DND-41 (cell line): ENCODE data around the gene GTF2IRD1.
"Not testable (repeated sequence)": the region's sequence is repeated elsewhere in the genome, so short reads cannot be mapped to it uniquely, and the experiment has no call there.

Experiments used
- ATAC-seq: fragments of 200-7000 bp; cut with Tn5 transposase; 3 replicates; pipeline ENCODE4 v1.9.1; 2021; ENCODE audit warnings: low read depth; ENCODE audit not compliant: insufficient read depth
- DNase-seq: peaks from one replicate; pipeline ENCODE4 v3.0.0-alpha.2; 2020
- H2AFZ ChIP-seq: 2 replicates; pipeline ENCODE4 v1.6.0; 2012; ENCODE audit warnings: low read depth, low read length
- H3K27ac ChIP-seq: 2 replicates; pipeline ENCODE4 v1.5.1; 2012; ENCODE audit warnings: low read length, inconsistent platforms
- H3K27me3 ChIP-seq: fragments of 200-600 bp; sonication (generic); 2 replicates; pipeline ENCODE4 v1.6.0; 2012; ENCODE audit warnings: low read length, mild to moderate bottlenecking, inconsistent platforms; ENCODE audit not compliant: insufficient read depth, poor library complexity
- H3K36me3 ChIP-seq: 2 replicates; pipeline ENCODE4 v1.5.1; 2012; ENCODE audit warnings: low read length, inconsistent platforms; ENCODE audit not compliant: insufficient read depth
- H3K4me1 ChIP-seq: 2 replicates; pipeline ENCODE4 v1.5.1; 2012; ENCODE audit warnings: mild to moderate bottlenecking, low read length; ENCODE audit not compliant: insufficient read depth
- H3K4me2 ChIP-seq: 2 replicates; pipeline ENCODE4 v1.6.0; 2012; ENCODE audit warnings: mild to moderate bottlenecking, moderate library complexity, low read length, inconsistent platforms; ENCODE audit not compliant: insufficient read depth
- H3K4me3 ChIP-seq, 2 experiments: fragments of 200-600 bp in 1 of 2; shearing (Covaris generic) in 1 of 2; 2 replicates each; pipeline ENCODE4 v1.5.1; 2012 to 2016; ENCODE audit warnings: inconsistent platforms in 2 of 2, low read length in 2 of 2, mild to moderate bottlenecking in 2 of 2, low read depth in 1 of 2, moderate library complexity in 1 of 2
- H3K79me2 ChIP-seq: 2 replicates; pipeline ENCODE4 v1.6.0; 2012; ENCODE audit warnings: low read length, inconsistent platforms; ENCODE audit not compliant: insufficient read depth
- H3K9ac ChIP-seq: 2 replicates; pipeline ENCODE4 v1.6.0; 2012; ENCODE audit warnings: low read depth, mild to moderate bottlenecking, inconsistent platforms, low read length, moderate library complexity
- H3K9me3 ChIP-seq: 2 replicates; pipeline ENCODE4 v1.5.1; 2012; ENCODE audit warnings: low read length, moderate library complexity, mild to moderate bottlenecking, inconsistent platforms; ENCODE audit not compliant: insufficient read depth, severe bottlenecking
- H4K20me1 ChIP-seq: 2 replicates; pipeline ENCODE4 v1.6.0; 2012; ENCODE audit warnings: low read length; ENCODE audit not compliant: insufficient read depth
- CTCF ChIP-seq: IDR thresholded peaks from 2 replicates; pipeline ENCODE4 v1.5.1; 2012; ENCODE audit warnings: borderline replicate concordance, low read length, moderate library complexity, mild to moderate bottlenecking; ENCODE audit not compliant: poor library complexity, severe bottlenecking; ENCODE audit errors: extremely low read depth
- EZH2 ChIP-seq: IDR thresholded peaks from 3 replicates; pipeline ENCODE4 v1.6.1; 2012; ENCODE audit warnings: borderline replicate concordance, low read depth, mild to moderate bottlenecking, moderate library complexity, low read length, inconsistent platforms; ENCODE audit not compliant: severe bottlenecking

The GTF2IRD1 gene

DNA sequence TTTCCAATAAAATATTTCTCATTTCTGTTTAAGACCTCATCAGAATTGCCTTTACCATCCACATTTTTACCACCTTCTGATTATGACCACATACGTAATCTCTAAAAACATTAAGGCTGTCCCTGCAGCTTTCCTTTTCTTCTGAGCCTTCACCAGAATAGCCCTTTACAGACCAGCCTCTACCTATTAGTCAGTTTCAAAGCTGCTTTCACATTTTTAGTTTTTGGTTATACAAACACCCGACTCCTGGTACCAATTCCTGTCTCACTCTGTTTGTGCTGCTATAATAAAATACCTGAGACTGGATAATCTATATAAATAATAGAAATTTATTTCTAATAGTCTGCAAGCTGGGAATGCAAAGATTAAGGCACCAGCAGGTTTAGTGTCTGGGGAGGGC lies 15.4 kb upstream of the GTF2IRD1 start:
- no peak overlapping the region for H3K9ac ChIP-seq
- H3K4me1 ChIP-seq = no peaks in the 10 kb centered on the region
- H3K4me3 ChIP-seq = no peak overlapping the region
- DNase-seq (no peak), ATAC-seq (no peak)
- H3K36me3 ChIP-seq = no peaks in the 10 kb centered on the region
- no peaks in the 10 kb centered on the region for H3K27me3 ChIP-seq
- no peak overlapping the region for H2AFZ ChIP-seq
- H4K20me1 ChIP-seq = no peaks in the 10 kb centered on the region
- no peaks in the 10 kb centered on the region for H3K79me2 ChIP-seq
- H3K4me2 ChIP-seq = no peak overlapping the region
- peaks cover 5% of the 10 kb centered on the region for H3K9me3 ChIP-seq
- no peak overlapping the region for H3K27ac ChIP-seq
- TF ChIP-seq EZH2 (no peak), CTCF (no peak)

DNA sequence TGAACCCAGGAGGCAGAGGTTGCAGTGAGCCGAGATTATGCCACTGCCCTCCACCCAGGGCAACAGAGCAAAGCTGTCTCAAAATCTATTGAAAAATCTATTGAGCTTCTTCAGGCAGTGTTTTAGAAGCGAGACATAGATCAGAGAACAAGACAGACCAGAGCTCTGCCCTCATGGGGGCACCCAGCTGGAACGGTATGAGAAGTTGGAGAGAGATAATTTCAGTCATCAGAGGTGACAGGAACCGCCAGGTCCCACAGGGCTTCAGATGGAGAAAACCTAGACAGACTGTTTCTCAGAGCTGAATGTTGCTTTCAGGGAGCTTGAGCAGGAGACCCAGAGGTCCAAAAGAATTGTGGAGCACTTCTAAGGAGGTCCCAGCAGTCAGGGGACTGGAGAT lies 14.2 kb upstream of the GTF2IRD1 start:
- DNase-seq = no peak
- ATAC-seq = no peak
- H2AFZ ChIP-seq = no peak overlapping the region
- H3K27ac ChIP-seq = no peak overlapping the region
- no peaks in the 10 kb centered on the region for H3K27me3 ChIP-seq
- H3K9ac ChIP-seq = no peak overlapping the region
- peaks cover 5% of the 10 kb centered on the region for H3K9me3 ChIP-seq
- H4K20me1 ChIP-seq = no peaks in the 10 kb centered on the region
- H3K4me3 ChIP-seq = no peak overlapping the region
- no peaks in the 10 kb centered on the region for H3K36me3 ChIP-seq
- no peak for TF ChIP-seq EZH2
- TF ChIP-seq CTCF = no peak
- H3K4me2 ChIP-seq = no peak overlapping the region
- no peaks in the 10 kb centered on the region for H3K4me1 ChIP-seq
- no peaks in the 10 kb centered on the region for H3K79me2 ChIP-seq

DNA sequence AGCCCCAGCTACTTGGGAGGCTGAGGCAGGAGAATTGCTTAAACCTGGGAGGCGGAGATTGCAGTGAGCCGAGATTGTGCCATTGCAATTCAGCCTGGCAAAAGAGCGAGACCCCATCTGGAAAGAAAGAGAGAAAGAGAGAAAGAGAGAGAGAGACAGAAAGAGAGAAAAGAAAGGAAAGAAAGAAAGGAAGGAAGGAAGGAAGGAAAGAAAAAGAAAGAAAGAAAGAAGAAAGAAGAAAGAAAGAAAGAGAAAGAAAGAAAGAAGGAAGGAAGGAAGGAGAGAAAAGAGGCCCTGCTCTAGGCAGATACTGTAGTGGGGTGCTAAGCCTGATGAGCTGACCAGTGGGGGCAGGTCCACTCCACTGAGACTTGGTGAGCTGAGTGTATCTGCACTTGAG lies 13.6 kb upstream of the GTF2IRD1 start:
- not testable (repeated sequence) for H4K20me1 ChIP-seq, H2AFZ ChIP-seq, ATAC-seq, H3K9me3 ChIP-seq, H3K4me1 ChIP-seq, H3K79me2 ChIP-seq, H3K36me3 ChIP-seq, H3K4me3 ChIP-seq, H3K27me3 ChIP-seq, DNase-seq, H3K9ac ChIP-seq, H3K27ac ChIP-seq, H3K4me2 ChIP-seq

GRCh38 chr7:74441801-74442200 lies 11.9 kb upstream of the GTF2IRD1 start:
- ATAC-seq (no peak), DNase-seq (no peak)
- H3K9me3 ChIP-seq = peaks cover 5% of the 10 kb centered on the region
- H3K4me3 ChIP-seq = no peak overlapping the region
- no peak overlapping the region for H3K27ac ChIP-seq
- TF ChIP-seq EZH2 (no peak), CTCF (no peak)
- H4K20me1 ChIP-seq = no peaks in the 10 kb centered on the region
- no peaks in the 10 kb centered on the region for H3K79me2 ChIP-seq
- H3K4me2 ChIP-seq = no peak overlapping the region
- no peak overlapping the region for H2AFZ ChIP-seq
- H3K9ac ChIP-seq = no peak overlapping the region
- no peaks in the 10 kb centered on the region for H3K4me1 ChIP-seq
- no peaks in the 10 kb centered on the region for H3K27me3 ChIP-seq
- H3K36me3 ChIP-seq = no peaks in the 10 kb centered on the region
